Nucleus accumbens (tissue), 56 donors: Measurements from ENCODE around the gene TM9SF3.
"Not testable (repeated sequence)": the region's sequence is repeated elsewhere in the genome, so short reads cannot be mapped to it uniquely, and the experiment has no call there.

Source experiments
- DNase-seq, 56 donors: peaks; one replicate each; lab custom pipeline; 2025; lab: John Stamatoyannopoulos, UW

TM9SF3 gene

DNA sequence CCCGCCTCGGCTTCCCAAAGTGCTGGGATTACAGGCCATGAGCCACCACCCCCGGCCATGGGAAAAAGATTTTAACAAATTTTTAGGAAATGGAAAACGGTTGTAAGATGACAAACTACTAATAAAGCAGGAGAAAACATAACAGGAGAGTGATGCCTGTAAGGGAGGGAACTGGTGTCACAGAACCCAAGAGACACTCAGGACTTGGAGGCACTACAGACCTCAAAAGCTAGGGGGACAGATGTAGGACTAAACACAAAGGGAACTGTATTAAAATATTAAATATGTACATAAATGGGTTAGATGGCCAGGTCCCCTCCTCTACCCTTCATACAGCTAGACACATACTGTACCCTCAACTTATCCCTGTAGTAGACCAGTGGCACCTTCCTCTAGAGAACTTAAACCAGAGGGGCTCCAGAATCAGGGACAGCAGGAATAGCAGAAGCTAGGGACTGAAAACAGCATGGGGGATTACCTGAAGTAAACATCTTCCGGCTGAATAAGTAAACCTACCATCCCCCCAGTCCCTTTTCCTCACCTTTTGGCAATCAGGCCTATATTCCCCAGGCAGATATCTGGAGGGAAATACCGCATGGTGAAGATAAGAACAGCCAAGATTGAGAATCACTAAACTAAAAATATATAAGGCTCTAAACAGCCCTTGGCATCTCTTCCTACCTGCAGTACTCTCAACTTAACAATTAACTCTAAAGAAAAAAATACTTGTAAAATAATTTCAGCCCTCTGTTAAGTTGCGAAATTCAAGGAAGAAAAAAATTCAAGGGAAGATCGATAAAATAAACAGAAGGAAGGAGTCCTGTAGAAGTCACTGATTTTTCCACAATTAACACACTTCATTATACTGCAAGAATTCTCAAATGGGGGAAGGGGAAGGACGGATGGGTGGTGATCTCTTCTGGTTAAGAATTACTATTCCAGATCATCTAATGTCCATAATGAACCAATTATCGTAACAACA, 15.5 kb downstream of the TM9SF3 start:
- DNase-seq = no peak

- no peak for DNase-seq
These were observed 16.3 kb downstream of the TM9SF3 start for GRCh38 chr10:96570511-96570910.

DNA sequence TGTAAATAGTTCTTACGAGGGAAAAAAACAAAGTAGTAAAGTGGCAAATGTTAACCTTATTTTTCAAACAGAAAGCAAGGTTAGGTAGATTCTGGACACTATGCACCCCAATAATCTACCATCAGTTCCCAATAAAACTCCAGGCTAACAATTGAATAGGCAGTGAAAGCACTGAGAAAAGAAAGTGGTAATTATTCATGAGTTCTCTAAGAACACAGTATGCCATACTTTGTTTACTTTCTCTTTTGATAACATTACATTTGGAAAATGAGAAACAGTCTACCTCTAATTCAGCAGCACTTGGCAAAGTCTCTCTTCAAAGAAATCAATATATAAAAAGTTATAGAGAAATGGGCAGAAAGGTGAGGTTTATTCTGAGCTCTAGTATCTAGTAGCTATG, 18.4 kb downstream of the TM9SF3 start:
- no peak for DNase-seq

GRCh38 chr10:96565774-96566173, 21.0 kb downstream of the TM9SF3 start:
- no peak for DNase-seq

- no peak for DNase-seq
These were observed 25.6 kb downstream of the TM9SF3 start for GRCh38 chr10:96560966-96561887.

DNA sequence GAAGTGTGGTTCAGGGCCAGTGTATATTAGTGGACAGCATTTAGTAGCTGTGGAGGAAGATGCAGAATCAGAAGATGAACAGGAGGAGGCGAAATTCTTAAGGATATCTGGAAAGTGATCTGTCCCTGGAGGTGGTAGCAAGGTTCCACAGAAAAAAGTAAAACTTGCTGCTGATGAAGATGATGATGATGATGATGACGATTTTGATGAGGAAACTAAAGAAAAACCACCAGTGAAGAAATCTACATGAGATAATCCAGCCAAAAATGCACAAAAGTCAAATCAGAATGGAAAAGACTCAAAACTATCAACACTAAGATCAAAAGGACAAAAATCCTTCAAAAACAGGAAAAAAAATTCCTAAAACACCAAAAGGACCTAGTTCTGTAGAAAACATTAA, 26.3 kb downstream of the TM9SF3 start:
- no peak for DNase-seq

- DNase-seq = peak in 9 of 56 donors; percentile 3 to 27 (median 7)
These were observed 30.8 kb downstream of the TM9SF3 start for GRCh38 chr10:96556003-96556402.

- DNase-seq = no peak
These were observed 31.5 kb downstream of the TM9SF3 start for GRCh38 chr10:96555330-96555729.

GRCh38 chr10:96548589-96548988, 38.2 kb downstream of the TM9SF3 start:
- no peak for DNase-seq

DNA sequence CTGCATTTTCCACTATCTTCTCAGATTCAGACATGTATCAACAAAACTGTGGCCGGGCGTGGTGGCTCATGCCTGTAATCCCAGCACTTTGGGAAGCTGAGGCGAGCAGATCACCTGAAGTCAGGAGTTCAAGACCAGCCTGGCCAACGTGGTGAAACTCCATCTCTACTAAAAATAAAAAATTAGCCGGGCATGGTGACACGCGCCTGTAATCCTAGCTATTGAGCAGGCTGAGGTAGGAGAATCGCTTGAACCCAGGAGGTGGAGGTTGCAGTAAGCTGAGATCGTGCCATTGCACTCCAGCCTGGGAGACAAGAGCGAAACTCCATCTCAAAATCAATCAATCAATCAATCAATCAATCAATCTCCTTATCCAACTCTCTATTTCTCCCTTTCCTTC, 41.3 kb downstream of the TM9SF3 start:
- not testable (repeated sequence) for DNase-seq

DNA sequence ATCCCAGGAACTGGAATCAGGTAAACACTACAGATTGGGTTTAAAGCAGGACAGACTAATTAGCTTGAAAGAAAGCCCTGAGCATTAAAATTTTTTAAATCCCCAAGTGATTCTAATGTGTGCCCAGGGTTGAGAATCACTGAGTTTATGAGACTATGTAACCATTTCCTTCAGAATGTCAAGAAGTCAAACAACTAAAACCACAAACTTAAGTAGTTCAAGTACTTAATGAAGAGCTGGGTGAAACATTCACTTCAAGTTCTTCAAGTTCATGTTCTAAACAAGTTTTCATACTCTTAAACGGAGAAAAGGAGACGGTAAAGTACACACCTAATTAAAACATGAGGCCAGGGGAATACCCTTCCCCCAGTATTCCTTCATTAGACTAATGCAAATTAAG, 44.9 kb downstream of the TM9SF3 start:
- no peak for DNase-seq

DNA sequence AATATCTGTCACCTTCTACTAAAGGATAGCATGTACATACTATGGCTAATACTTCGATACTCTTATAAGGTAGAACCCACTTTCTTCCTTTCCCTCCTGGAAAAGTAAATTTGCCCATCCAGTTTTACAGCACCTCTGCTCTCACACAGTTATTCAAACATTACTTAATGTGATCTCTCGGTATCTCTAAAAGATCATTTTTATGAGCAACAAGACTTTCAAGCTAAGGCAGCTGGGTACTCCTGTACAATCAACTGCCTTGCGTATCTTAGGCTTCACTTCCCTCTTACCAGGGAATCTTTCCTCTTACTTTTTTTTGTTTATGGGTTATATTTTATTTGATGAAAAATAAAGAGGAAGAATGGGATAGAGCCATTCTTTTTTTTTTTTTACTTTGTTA, 46.6 kb downstream of the TM9SF3 start:
- DNase-seq = no peak

DNA sequence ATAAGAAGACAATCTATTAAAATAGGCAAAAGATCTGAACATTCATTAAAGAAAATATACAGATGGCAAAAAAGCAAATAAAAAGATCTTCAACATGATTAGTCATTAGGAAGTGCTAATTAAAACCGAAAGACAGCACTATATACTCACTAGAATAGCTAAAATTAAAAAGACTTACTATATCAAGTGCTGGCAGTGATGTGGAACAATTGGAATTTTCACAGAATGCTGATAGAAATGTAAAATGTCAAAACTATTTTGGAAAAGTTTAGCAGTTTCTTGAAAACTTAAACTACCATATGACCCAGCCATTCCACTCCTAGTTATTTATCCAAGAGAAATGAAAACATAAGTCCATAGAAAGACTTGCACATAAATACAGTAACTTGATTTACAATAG, 48.1 kb downstream of the TM9SF3 start:
- no peak for DNase-seq

GRCh38 chr10:96536129-96536528, 50.7 kb downstream of the TM9SF3 start:
- no peak for DNase-seq

DNA sequence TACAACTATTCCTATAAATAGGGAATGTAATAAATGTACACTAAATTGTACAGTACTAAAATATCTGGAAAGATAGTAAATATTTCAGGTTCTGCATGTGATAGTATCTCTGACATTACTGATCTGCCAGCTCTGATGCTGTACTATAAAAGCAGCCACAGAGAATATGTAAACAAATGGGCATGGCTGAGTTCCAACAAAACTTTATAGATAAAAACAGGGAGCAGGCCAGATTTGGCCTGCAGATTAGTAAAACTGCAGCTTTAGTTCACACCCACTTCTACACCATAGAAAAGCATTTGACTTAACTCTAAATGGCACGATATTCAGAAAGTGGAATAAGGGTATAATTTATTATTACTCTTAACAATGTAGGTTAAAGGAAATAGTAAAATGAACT, 54.3 kb downstream of the TM9SF3 start:
- no peak for DNase-seq

DNA sequence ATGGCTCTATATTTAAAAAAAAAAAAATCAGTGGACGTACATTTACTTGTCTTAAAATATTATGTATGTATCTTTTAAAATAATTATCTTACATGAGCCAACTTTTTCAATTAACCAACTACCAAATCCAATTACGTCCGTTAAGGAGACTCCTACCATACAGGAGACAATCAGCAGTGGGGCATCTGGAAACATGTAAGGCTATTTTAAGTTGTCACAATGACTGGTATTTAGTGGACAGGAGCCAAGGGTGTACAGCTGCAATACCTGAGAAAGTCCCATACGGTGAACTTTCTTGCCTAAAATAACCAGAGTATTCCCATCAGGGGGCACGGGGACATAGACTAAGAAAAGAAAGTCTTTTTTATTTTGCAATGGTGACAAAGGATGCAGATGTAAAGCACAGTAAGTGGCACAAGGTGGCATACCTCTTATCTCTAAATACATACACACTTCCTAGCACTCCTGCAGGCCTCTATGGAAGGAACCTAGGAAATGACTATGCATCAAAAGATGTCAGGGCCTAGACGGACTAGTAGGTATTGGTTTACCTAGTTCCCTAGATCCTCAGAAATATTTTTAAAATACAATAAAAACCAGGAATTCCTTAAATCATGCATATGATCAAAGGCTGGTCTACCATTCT, 57.1 kb downstream of the TM9SF3 start:
- no peak for DNase-seq

DNA sequence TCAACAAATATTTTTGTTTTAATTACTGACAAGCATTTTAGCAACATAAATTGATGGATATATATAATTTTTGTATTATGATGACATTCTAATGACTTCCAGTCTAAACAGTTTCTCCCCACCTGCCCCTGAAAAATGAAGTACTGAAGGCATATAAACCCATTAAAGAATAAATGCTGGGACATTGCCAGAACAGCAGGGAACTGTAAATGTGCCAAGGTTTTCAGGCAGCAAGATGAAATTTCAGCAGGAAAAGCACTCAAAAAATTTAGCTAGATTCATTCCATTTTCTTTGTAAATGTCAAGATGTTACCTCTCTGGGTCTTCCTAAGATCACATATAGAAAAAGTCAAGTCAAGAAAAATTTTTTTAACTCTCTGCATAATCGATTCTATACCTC, 62.1 kb downstream of the TM9SF3 start:
- no peak for DNase-seq

DNA sequence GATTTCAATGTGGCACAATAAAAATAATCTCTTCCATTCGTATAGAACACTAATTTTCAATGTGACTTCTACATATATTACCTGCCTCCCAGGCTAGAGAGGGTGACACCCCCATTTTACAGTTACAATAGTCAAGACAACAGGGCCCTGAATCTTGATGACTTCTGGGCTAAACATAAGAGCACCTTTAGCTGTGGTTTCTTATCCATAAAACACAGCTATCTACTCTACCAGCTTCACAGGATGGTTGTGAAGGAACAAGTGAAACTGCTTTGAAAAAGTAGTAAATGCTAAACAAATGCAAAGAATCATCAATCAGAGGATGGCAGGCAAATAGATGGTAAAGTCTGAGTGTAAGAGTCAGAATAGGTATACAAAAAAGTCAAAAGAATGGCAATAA, 69.5 kb downstream of the TM9SF3 start:
- DNase-seq = no peak

- no peak for DNase-seq
These were observed 70.5 kb downstream of the TM9SF3 start for GRCh38 chr10:96516337-96516736.

DNA sequence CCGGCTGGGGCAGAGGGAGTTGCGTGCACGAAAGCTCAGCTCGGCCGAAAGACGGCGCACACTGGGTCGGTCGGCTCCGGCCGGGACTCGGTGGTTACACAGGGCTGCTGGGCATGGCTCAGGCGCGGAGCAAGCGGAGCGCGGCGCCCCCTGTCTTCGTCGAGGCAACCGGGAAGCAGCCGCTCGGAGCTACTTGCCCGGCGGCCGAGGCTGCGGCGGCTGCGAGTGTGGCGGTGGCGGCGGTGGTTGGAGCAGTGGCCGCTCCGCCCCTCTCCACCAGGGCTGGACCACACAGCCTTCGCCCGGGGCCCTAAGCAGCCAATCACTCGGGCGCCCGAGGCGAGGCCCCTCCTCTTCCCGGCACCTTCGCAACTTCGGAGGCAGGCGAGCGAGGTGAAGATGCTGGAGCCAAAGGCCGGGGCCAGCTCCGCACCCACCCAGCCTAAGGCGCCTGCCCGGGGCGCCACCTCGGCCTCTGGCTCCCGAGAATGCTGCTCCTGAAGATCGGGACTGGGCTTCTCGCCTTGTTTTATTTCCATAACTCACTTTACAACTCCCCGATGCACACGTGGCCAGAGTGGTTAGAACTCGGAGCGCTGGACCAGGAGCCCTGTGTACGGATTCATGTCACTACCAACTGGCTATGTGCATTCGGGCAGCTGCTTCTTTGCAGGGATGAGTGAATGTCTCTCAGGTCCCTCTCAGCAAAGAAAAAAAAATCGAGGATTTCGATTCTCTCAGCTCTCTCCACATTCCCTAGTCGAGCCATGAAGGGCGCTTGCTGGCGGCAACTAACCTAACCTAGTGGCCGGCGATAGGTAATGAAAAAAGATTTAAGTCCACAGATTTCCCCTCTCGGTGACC, 72.9 kb downstream of the TM9SF3 start, which contains the start of gene TLL2:
TSS of gene TLL2 (minus strand) at position 229 of the 864 bp plus-strand sequence. CDS start 241 bp downstream, outside the sequence.
- peak in 55 of 56 donors; percentile 28 to 93 (median 79) for DNase-seq
